Right lobe of liver (tissue), 4 donors: ENCODE data around the gene ZFP62.

ENCODE experiments used
- POLR2A ChIP-seq: fragments of 450-650 bp; IDR thresholded peaks from one replicate; pipeline ENCODE4 v1.6.1; 2017; ENCODE audit warnings: antibody characterized with exemption, mild to moderate bottlenecking
- TF ChIP-seq, protein P1 (sequence below), 4 donors: fragments of 200-600 bp in 3 of 4; fragments of 450-650 bp in 1 of 4; IDR thresholded peaks; one replicate each; pipeline versions ENCODE4 v1.5.1 to v1.8.0; 2016 to 2022; ENCODE audit warnings: antibody characterized with exemption in 4 of 4, mild to moderate bottlenecking in 2 of 4
- donor health status: DM: no; HTN: no; CAD: no.
- donor health status: DM: no; HTN: no; CAD: no.
- donor health status: DM: no; HTN: yes; CAD: no.

DNA sequence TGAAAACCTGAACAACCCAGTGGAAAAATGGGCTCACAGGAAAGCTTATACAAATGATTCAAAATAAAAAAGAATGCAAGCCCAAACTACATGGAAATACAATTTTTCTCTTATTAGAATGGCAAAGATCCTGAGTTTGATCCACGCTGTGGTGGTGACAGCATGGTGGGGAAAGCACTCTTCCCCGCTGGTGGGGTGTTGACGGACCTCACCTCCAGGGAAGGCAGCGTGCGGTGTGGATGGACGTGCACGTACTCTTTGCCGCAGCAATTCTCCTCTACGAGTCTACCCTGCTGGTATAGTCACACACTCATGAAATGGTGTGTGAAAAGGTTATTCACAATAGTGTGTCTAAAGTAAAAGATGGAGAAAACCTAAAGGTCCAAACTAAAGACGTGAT, 5.9 kb upstream of the ZFP62 start:
- TF ChIP-seq, protein P1, sequence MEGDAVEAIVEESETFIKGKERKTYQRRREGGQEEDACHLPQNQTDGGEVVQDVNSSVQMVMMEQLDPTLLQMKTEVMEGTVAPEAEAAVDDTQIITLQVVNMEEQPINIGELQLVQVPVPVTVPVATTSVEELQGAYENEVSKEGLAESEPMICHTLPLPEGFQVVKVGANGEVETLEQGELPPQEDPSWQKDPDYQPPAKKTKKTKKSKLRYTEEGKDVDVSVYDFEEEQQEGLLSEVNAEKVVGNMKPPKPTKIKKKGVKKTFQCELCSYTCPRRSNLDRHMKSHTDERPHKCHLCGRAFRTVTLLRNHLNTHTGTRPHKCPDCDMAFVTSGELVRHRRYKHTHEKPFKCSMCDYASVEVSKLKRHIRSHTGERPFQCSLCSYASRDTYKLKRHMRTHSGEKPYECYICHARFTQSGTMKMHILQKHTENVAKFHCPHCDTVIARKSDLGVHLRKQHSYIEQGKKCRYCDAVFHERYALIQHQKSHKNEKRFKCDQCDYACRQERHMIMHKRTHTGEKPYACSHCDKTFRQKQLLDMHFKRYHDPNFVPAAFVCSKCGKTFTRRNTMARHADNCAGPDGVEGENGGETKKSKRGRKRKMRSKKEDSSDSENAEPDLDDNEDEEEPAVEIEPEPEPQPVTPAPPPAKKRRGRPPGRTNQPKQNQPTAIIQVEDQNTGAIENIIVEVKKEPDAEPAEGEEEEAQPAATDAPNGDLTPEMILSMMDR (IDR thresholded peaks at IDR 0.05): no peak
- no peak for TF ChIP-seq POLR2A
